NCI-H526 treated with DMSO at 0.1 percent for 48 hours (cell line): ENCODE data around the gene TXN2.

Experiments
- DNase-seq: peaks from one replicate; lab custom pipeline; 2025; lab: John Stamatoyannopoulos, UW

The TXN2 gene

DNA sequence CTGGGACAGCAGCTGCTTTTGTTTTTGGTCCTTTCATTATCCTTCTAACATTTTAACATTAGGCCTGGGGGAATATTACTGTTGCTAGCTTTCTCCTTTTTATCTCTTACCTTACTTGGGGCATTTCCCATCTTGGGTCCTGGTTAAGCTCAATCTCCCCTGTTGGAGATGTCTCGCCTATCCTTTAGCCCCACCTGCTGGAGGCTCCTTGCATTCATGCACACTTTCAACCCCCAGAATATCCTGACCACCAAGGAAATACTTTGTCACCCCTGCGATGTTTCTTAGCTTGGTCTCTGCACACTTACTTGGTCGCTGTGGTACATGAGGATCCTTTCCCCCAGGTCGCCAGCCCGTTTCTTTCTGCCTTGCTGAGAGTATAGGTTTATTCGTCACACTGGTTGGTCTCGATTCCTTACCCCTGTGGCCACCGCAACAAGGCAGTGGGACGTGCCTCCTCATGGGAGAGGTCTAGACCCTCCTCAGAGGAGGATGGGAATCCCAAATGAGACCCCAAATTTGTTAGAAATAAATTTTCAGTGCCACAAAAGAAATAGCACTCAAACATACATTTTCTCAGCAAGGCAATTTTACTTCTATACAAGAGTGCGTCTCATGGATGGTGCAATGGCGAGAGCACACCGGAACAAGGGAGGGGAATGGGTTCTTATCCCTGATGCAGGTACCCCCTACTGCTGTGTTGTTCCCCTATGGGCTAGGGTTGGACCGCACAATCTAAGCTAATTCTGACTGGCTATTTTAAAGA is 5.4 kb upstream of the TXN2 start:
- DNase-seq, result no peak

DNA sequence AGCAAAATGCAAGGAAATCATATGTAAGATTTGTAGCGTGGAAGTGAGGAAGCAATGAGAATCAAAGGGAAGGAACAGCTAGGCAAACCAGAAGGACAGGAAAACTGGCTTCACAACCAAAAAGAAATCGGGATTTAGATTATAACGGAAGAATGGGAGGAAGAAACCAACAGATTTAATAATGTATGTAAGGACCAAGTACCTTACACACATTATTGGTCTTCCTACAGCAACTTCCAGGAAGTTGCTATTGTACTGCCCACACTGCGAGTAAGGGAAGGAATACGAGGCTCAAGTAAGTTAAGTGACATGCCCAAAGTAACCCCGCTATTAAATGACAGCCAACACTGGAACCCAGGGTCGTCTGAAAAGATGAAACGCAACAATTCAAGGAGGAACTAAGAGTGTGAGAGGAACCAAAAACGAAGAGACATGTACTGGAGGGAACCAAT is 473 bp downstream of the TXN2 start:
- no peak for DNase-seq

DNA sequence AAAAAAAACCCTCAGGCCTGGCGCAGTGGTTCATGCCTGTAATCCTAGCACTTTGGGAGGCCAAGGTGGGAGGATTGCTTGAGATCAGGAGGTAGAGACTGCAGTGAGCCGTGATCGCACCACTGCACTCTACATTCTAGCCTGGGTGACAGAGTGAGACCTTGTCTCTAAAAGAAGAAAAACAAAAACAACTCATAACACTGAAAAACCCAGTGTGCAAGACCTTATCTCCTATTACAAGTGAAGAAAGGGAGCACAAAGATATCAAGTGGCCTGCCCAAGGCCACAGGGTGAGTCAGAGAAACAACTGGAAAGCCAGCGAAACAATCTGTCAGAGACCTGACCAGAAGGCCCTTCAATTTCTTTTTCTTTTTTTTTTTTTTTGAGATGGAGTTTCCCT is 2.5 kb downstream of the TXN2 start:
- no peak for DNase-seq

DNA sequence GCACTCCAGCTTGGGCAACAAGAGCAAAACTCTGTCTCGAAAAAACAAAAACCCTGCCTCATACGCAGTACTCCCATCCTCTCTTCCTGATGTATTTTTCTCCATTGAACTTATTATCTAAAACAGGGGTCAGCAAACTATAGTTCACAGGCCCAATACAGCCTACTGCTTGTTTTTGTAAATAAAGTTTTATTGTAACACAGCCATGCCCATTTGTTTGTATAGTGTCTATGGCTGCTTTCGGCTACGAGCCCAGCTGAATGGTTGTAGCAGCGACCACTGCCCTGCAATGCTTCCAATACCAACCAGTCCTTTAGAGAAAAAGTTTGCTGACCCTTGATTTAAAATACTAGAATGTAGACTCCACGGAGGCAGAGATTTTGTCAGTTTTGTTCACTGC is 6.1 kb downstream of the TXN2 start:
- DNase-seq, result no peak

DNA sequence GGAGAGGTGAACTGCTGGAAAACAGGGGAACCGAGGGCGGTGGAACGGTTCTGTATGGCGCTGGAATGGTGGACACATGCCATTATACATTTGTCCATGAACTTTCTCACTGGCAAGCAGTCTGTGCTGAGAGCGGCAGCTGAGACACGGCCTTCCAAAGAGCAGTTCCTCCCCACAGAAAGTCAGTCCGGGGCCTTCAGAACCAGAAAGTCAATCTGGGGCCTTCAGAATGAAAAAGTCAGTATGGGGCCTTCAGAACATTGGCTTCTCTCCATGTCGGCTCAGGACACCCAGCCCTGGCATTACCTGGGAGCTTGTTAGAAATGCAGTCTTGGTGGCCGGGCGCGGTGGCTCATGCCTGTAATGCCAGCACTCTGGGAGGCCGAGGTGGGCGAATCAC is 8.8 kb downstream of the TXN2 start:
- DNase-seq, result no peak

DNA sequence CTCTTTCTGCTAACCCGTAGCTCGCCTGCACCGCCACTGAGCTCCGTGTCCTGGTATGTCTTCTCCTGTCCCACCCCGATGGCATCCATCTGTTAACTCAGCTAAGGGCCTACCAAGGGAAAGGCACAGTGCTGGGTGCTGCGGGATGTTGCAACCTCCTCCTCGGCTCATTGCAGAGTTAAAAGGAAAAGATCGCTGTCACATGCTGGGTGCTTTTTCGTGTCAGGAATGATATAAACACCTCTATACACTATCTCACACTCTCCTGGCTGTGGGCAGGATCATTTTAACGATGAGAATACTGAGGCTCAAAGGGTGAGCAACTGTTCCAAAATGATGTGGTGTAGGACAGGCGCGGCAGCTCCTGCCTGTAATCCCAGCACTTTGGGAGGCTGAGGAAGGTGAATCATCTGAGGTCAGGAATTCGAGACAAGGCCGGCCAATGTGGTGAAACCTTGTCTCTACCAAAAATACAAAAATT is 10.1 kb downstream of the TXN2 start:
- no peak for DNase-seq

DNA sequence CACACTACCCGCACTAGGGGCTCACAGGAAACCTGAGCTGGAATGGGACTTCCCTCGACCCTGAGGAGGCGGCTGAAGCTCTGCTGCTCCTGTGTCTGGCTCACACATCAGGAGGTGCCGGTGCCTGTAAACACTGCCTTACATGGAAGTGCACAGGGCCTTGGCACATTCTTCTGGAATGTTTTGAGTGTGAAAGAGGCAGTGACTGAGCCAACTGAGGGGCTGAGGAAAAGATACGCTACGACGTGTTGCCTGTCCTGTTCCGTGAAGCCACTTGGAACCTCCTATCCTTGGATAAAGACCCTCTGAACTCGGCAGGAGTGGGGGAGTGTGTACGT is 10.5 kb downstream of the TXN2 start:
- DNase-seq, result no peak

DNA sequence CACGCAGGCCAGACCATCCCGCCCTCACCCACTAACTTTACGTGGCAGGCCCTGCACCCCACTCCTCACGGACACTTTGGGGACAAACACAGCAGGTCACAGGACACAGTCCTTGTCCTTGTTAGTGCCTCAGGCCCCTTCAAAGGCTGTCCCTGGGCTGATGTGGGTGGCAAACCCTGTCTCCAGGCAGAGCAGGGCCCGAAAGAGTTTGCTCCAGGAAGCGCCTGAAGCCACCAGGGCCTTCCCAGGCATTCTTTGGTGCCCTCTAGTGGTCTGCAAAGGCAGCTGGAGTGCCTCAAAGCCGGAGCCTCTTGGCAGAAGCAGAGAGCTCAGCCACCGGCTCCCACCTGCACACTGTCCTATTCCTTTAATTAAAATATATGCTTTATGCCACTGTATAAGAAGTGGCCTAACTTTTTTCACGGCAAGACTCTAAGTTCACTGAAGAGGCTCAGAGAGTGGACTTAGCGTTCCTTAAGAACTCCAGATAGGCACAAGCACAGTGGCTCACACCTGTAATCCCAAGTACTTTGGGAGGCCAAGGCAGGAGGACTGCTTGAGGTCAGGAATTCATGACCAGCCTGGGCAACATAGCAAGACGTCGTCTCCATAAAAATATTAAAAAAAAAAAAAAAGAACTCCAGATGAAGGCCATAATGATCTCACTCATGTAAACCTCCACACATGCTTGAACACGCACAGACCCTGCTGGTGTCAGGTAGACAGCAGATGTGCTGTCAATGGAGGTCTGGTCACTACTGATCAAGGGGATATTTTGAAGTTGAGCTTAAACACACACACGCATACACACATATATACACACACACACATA is 11.1 kb downstream of the TXN2 start:
- peak; percentile 12 for DNase-seq

DNA sequence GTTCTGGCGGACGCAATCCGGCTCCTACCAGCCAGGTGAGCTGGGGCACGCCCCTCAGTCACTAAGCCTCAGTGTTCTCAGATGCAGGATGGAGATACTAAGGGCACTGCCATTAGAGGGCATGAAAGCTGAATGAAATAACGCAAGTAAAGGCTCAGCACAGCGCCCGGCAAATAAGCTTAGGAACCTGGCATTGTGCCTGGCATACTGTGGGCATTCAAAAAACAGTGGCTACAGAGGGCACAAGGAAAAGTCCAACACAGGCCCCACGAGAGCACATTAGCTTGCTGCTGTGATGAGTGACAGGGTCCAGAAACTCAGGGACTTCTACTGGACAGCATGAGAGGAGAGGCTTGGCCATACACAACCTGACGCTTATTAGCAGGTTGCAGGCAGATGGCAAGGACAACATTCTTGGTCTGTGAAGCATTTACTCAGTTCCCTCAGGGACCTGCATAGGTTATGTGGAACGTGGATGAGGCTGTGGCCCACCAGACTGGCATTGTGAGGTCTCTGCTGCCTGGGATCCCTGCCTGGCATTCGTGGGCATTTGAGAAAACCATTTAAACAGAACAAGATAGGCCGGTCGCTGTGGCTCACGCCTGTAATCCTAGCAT is 12.2 kb downstream of the TXN2 start:
- DNase-seq, result no peak

DNA sequence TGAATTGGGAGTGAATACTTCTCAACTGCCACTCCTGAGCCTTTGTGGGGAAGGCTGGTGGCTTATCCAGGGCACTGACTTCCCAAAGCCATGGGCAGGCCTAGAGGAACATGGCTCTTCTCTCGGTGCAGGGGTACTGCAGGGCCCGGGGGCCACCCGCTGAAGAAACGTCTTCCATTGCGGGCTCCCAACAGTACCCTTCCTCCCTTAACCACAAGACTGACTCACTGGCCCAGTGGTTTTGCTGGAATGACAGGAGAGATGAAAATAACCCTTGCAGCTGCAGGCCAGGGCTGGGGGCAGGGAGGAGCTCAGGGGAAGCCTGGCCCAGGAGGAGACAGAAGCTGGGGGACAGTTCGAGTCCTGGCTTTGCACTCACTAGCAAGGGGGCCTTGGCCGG is 13.5 kb downstream of the TXN2 start:
- DNase-seq, result no peak

DNA sequence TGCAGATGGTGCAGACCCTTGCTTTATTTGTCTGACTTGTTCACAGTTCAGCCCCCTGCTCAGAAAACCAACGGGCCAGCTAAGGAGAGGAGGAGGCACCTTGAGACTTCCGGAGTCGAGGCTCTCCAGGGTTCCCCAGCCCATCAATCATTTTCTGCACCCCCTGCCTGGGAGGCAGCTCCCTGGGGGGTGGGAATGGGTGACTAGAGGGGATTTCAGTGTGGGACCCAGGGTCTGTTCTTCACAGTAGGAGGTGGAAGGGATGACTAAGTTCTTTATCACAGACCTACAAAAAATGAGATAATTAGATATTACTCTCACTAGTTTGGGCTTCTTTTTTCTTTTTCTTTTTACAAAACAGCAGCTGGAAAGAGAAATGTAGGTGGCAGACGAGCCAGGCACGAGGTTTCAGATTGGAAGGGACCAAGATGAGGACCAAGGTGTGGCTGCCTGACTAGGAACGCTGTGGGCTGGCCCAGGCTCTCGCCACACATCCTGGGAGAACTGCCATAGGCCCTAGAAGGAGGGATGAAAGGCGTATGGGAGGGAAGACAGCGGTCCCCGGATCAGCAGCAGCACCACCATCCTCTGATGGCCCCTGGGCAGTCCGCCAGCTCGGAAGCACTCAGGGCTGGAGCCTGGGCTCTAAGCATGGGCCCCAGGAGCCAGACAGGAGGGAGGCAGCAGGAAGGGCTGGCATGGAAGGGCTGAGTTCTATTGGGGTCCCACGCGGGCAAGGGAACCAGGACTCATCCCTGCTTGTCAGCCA is 14.2 kb downstream of the TXN2 start:
- DNase-seq, result no peak

DNA sequence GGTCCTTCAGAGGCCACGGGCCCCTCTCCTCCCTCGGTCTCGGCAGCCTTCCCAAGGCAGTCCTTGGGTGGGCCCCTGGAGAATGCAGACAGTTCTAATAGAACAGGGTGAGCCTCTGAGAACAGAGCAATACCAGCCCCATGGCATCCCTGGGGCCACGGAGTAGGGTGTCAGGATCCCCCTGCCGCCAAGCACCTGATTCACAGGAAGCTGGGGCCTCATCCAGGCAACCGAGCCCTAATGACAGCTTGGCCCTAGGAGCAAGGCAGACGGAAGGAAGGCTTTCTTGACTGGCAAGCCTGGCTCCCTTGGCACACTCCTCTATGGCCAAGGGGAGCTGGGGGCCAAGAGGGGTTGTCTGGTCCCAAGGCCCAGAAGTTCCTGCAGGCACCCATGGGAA is 15.2 kb downstream of the TXN2 start:
- DNase-seq, result no peak

DNA sequence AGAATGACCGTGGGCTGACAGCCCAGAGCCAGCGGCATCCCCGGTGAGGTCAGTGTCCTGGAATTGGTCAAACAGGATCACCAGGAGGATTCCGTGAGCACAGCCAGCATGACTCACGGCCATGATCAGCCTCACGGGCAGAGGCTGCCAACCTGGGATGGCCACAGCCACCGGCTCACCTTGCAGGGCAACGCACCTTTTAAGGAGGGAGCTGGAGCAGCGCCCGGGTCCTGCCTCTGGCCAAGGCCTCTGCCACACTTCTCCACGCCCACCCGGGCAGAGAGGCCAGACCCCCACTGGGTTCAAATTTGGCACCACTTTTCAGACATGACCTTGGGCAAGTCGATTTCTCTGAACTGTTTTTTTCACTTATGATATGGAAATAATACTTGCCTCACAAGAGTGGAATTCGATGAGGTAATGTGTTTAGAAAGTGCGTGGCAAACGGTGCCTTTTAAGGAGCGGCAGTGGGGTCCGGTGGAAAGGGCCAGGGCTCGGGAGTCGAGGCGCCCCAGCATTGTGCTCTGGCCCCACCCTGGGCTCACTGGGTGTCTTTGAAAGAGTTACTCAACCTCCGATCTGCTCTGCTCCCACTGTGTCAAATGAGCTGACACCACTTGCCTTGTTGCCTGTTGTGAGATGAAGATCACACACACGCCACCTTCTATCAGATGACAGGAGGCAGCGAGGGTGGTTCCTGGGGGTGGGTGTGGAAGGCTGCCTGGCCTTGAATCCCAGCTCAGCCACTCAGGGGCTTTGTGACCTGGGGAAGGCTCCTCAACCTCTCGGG is 16.0 kb downstream of the TXN2 start:
- no peak for DNase-seq

DNA sequence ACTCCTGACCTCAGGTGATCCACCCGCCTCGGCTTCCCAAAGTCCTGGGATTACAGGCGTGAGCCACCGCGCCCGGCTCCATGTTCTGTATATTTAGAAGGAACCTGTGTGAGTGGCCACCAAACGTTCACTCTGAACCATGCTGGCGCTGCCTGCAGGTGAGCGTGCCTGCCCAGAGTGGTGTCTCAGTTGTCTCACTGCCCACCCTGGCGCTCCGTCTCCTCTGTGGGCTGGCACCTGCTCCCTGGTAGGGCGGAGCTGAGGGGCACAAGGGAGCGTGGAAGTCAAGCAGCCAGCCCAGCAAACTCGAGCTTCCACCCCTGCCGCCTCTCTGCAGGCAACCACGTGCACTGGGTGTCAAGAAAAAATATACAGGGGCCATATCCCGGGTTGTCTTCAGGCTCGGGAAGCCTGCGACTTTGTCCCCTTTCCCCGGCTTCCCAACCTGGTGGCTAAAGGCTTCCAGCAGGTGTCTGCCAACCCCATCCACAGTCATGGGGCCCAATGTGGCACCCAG is 16.7 kb downstream of the TXN2 start:
- DNase-seq, result no peak

DNA sequence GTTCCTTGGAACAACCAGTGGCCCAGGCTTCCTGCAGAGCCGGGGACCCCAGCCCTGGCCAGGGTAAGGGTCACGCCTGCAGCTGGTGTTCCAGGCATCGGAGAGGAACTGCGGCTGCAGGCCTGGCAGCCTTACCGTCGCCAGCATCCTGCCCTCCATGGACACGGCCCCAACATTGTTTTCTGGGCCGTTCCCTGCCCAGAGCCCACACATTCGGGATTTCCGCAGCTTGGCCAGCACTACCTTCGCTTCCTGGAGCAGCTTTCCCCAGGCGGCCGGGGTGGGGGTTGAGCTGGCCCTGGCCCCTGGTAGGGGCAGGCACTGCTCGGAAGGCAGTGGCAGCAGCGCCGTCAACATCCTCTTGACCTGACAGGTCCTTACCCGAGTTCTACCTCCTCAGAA is 17.7 kb downstream of the TXN2 start:
- no peak for DNase-seq

DNA sequence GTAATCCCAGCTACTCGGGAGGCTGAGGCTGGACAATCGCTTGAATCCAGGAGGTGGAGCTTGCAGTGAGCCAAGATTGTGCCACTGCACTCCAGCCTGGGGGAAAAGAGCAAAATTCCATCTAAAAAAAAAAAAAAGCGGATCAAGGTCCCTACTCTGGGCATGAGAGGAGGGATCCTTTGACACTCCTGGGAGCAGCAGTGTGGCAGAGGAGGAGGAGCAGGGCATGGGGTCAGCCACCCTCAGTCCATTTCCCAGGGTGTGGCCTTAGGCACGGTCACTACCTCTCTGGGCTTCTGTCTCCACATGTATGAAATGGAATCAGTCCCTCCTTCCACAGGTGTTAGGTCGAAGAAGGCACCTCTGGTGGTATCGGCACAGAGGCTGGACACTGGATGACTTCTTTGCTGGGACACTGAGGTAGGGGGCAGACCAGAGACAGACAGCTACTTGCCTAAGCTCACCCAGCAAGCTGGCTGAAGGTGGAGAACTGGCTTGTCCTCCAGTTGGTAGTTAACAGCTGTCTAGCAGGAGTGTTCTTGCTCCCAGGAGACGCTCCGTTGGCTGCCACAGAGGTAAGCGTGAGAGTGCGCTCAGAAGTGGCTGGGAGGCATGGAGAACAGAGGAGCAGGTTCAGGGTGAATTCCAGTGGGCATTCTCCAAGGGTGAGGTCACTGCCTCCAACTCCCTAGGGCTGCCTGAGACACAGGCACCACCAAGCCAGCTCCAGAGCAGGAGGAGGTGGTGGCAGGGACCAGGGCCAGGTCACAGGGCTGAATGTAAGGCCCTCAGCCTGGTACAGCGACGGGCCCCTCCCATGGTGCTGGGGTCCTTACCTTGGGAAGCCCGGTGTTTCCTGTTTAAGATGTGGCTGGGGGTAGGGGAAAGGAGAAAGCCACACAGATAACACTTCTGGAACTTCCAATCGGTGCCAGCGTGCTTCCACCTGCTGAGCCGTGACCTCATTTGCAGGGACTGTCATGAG is 19.5 kb downstream of the TXN2 start:
- no peak for DNase-seq

DNA sequence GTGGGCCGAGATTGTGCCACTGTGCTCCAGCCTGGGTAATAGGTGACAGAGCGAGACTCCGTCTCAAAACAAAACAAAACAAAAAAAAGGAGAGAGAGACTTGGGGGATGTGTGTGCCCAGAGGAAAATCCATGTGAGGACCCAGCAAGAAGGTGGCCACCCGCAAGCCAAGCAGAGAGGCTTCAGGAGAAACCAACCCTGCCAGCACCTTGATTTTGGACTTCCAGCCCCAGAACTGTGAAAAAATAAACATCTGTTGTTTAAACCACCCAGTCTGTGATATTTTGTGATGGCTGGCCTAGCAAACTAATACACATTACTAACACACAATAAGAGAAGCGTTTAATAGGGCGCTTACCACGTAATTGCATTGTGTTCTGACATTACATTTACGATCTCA is 21.2 kb downstream of the TXN2 start:
- no peak for DNase-seq

DNA sequence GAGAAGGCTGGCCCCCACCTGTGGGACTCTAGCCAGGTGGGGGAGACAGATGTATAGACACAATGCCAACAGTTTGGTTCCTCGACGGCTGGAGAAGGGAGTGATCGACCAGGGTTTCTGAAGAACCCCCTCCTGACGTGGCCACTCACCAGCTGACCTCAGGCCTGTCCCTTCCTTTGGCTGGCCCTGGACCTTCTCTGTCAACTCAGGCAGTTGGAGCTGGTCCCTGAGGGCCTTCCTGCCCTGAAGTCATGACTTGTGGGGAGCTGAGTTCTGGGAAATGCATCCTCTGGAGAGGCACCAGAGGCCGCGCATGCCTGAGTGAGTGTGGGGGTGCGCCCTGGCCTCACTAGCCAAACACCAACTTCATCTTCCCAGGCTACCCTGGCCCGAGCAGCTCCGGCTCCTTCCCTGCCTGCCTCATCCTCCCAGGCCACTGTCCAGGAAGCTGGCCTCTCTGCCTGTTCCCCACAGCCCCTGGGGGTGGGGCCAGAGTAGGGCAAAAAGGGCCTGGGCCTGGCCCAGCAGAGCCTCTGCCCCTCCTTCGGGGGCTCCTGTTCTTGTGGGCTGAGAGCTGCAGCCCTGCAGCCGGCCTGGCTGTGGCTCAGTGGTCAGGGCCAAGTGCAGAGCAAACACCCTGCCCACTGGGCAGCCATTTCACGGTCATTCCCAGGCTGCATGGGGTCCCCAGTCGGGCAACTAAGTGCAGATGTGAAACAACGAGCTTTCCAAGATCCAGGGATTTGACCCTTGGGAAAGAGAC is 23.6 kb downstream of the TXN2 start:
- DNase-seq, result no peak

DNA sequence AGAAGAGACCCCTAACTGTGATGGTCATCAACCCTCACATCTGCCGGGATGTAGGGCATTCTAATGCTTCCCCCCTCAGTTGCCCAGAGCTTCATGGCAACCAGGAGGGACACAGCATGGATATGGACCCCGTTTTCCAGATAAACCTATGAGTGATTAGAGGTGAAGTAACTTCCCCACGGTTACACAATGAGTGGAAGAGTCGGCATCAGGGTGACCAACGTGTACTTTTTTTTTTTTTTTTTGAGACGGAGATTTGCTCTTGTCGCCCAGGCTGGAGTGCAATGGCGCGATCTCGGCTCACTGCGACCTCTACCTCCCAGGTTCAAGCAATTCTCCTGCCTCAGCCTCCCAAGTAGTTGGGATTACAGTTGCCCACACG is 25.0 kb downstream of the TXN2 start:
- DNase-seq, result no peak
